HG03175 (cell line): ENCODE results near the gene ANAPC2.

Source experiments
- ATAC-seq: cut with Tn5 transposase; IDR thresholded peaks from one replicate; pipeline ENCODE4 v1.9.1; 2021; ENCODE audit warnings: mild to moderate bottlenecking, moderate library complexity; ENCODE audit not compliant: unreplicated experiment

ANAPC2 gene

GRCh38 chr9:137130176-137130755, 58.1 kb downstream of the ANAPC2 start:
- ATAC-seq, result no peak

- ATAC-seq, result peak; percentile 81
Observed at GRCh38 chr9:137129456-137130175, 58.7 kb downstream of the ANAPC2 start.

- peak; percentile 8 for ATAC-seq
Observed at GRCh38 chr9:137128862-137129455, 59.4 kb downstream of the ANAPC2 start.

- ATAC-seq, result no peak
Observed at GRCh38 chr9:137128158-137128861, 60.0 kb downstream of the ANAPC2 start.

GRCh38 chr9:137127301-137128157, 60.8 kb downstream of the ANAPC2 start:
- ATAC-seq, result no peak

- no peak for ATAC-seq
Observed at GRCh38 chr9:137126786-137127185, 61.6 kb downstream of the ANAPC2 start.
